ENCODE results near the gene EVA1A. TPM values are rescaled to one million over a fixed set of nuclear protein-coding genes. Genes with fewer than 3 reads are reported as not detected.
A peak's percentile ranks its signal among the peaks of the same experiment; 100 is the strongest.

The EVA1A gene
- total and polyA plus RNA-seq, 12 donors: 0.17 to 3.4 (median 0.99) TPM

DNA sequence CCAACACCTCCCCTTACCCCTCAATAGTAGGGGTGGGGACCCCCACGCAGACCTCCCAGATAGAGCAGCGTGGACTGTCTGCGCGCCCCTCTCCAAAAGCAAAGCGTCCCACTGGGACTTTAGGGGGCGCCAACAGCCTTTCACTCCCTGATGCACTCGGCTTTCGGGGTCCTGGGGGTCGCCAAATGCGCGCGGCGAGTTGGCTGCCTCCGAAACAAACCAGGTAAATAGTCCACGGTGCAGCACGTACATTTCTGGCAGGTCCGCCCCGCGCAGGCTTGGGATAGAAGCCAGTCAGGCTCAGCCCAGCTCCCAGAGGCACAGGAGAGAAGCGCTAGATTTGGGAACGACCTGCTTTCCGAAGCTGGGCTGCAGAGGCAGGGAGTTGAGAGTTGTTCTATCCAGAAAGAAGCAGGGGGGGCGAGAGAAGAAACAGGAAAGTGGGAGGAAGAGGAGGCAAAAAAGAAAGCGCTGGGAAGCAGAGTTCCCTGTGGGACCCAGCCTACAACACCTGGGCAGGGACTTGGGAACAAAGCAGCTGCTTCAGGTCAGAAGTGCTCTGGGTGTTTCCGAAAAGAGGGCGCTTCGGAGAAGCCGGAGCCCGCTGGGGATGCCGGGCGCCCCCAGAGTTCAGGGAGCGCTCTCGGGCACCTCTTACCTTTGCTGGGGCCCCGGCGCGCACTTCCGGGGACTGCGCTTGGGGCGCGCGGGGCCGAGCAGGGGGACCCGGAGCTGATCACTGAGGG, 544 bp downstream of the EVA1A start:
- no peaks in the 10 kb centered on the region for H3K36me3 ChIP-seq
- 1% methylated on average over 43 of the region's 43 CpGs for WGBS, 2 donors
- ATAC-seq (peak in 7 of 8 donors; percentile 25 to 71 (median 40)), DNase-seq (no peak)
- H3K27ac ChIP-seq: peak overlapping the region in 9 of 10 donors; percentile 11 to 80 (median 64)
- H3K27me3 ChIP-seq: peaks cover 0 to 60% (median 32%) of the 10 kb centered on the region in 7 donors
- no peaks in the 10 kb centered on the region for H3K9me3 ChIP-seq
- TF ChIP-seq, protein P1, sequence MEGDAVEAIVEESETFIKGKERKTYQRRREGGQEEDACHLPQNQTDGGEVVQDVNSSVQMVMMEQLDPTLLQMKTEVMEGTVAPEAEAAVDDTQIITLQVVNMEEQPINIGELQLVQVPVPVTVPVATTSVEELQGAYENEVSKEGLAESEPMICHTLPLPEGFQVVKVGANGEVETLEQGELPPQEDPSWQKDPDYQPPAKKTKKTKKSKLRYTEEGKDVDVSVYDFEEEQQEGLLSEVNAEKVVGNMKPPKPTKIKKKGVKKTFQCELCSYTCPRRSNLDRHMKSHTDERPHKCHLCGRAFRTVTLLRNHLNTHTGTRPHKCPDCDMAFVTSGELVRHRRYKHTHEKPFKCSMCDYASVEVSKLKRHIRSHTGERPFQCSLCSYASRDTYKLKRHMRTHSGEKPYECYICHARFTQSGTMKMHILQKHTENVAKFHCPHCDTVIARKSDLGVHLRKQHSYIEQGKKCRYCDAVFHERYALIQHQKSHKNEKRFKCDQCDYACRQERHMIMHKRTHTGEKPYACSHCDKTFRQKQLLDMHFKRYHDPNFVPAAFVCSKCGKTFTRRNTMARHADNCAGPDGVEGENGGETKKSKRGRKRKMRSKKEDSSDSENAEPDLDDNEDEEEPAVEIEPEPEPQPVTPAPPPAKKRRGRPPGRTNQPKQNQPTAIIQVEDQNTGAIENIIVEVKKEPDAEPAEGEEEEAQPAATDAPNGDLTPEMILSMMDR (IDR thresholded peaks at IDR 0.05): peak in 6 of 9 donors; percentile 8 to 36 (median 28)
- H3K4me3 ChIP-seq: peak overlapping the region; percentile 51 to 73 (median 64)
- intact Hi-C loops (cut with DNase I): loop anchor here in 1 of 10 donors (5.0 kb wide), 1 partner anchor 47 kb away; no protein-coding TSS in a partner anchor
- peaks cover 0 to 24% (median 12%) of the 10 kb centered on the region in 9 donors for H3K4me1 ChIP-seq

DNA sequence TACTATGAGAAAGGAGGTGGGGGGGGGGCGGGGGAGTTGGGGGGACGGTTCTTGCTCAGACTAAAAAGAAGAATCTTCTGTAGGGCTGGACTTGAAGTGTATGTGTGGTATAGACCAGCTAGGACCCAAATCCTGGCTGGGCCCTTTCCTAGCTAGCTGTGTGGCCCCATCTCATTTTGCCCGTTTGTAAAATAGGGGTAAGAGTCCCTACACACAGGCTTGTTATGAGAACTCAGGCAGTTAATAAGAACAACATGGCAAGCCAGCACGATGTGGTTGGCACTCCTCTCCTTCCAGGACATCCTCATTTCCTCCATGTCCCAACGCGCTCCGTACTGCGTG, 1.1 kb downstream of the EVA1A start:
- H3K4me1 ChIP-seq: peaks cover 0 to 24% (median 12%) of the 10 kb centered on the region in 9 donors
- peak overlapping the region; percentile 51 to 73 (median 64) for H3K4me3 ChIP-seq
- H3K9me3 ChIP-seq: no peaks in the 10 kb centered on the region
- intact Hi-C loops (cut with DNase I): loop anchor here in 1 of 10 donors (5.0 kb wide), 1 partner anchor 48 kb away; no protein-coding TSS in a partner anchor
- DNase-seq (no peak), ATAC-seq (no peak)
- no peaks in the 10 kb centered on the region for H3K36me3 ChIP-seq
- H3K27ac ChIP-seq: peak overlapping the region in 1 of 10 donors; percentile 65
- 13 to 15% methylated on average over 8 of the region's 8 CpGs for WGBS, 2 donors
- TF ChIP-seq, protein P1 (IDR thresholded peaks at IDR 0.05): no peak
- peaks cover 0 to 60% (median 32%) of the 10 kb centered on the region in 7 donors for H3K27me3 ChIP-seq

DNA sequence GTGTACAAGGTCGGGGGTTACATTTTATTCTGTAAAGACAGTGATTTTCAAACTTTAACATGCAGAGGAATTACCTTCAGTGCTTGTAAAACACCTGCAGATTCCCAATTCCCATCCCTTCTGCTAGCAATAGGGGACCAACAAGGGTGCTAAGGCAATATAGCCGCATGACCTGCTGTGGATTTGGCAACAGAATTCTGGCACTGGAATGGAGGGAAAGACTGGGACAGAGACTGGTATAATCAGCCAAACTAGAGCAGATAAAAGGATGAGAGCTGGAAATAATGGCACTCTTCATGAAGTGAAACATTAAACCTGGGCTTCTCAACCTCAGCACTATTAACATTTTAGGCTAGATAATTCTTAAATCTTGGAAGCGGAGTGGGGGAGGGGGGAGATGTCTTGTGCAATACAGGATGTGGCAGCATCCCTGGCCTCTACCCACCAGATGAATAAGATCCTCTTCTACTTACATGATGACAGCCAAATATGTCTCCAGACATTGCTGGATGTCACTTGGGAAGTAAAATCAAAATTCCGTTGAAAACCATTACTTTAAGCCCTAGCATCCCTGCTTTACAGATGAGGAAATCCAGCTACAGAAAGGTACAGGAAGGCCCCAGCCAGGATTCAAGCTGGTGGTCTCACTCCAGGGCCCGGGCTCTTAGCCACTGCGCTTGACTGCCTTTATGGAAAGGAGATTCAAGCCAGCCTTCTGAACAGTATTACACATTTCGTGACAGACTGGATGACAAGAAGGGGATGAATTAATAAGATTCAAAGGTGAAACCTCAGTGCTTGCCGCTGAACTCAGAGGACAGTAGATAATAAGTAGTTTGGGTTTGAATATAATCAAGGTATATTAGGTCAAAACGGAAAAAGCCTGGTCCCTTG, 1.7 kb downstream of the EVA1A start:
- DNase-seq: no peak
- intact Hi-C loops (cut with DNase I): no loop called here
- Histone ChIP-seq H3K4me3 (peak overlapping the region in 1 of 10 donors; percentile 64), H3K27ac (no peak overlapping the region), H3K9me3 (no peaks in the 10 kb centered on the region), H3K4me1 (peaks cover 0 to 24% (median 12%) of the 10 kb centered on the region in 9 donors), H3K27me3 (peaks cover 0 to 60% (median 26%) of the 10 kb centered on the region in 7 donors), H3K36me3 (no peaks in the 10 kb centered on the region)
- TF ChIP-seq, protein P1 (IDR thresholded peaks at IDR 0.05): no peak
- ATAC-seq: no peak
- WGBS, 2 donors: 75 to 79% methylated on average over 9 of the region's 9 CpGs

DNA sequence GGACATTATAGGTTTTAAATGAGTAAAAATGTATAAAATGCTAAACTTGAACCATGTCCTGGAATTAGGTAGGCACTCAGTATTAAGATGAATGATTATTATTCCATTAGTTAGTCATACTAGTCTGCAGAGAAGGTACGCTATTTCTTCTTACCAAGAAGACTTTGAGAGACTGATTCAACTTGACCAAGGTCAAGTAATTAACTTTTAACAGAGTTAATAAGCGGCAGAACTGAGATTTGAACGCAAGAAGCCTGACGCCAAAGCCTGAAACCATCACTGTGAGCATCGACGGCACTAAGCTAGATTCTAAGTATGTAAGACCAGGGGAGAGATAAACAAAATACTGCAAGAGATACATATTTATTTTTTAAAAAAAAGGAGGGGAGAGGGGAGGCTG, 2.6 kb downstream of the EVA1A start:
- DNase-seq (no peak), ATAC-seq (no peak)
- Histone ChIP-seq H3K4me1 (peaks cover 0 to 24% (median 12%) of the 10 kb centered on the region in 9 donors), H3K4me3 (no peak overlapping the region), H3K27ac (no peak overlapping the region), H3K27me3 (peaks cover 0 to 60% (median 24%) of the 10 kb centered on the region in 7 donors), H3K36me3 (no peaks in the 10 kb centered on the region), H3K9me3 (no peaks in the 10 kb centered on the region)
- 95 to 96% methylated on average over 6 of the region's 6 CpGs for WGBS, 2 donors
- intact Hi-C loops (cut with DNase I): no loop called here
- TF ChIP-seq, protein P1 (IDR thresholded peaks at IDR 0.05): no peak

Measured in heart right ventricle (tissue), 16 donors.